ENCODE results near the gene SLC14A1.
A peak's percentile ranks its signal among the peaks of the same experiment; 100 is the strongest.

The SLC14A1 gene

GRCh38 chr18:45722899-45723298, 1.1 kb upstream of the SLC14A1 start:
- DNase-seq (ENCODE audit: low spot score) = peak; percentile 19

GRCh38 chr18:45724601-45725000, 620 bp downstream of the SLC14A1 start:
- DNase-seq (ENCODE audit: low spot score) = no peak

GRCh38 chr18:45725336-45725735, 1.4 kb downstream of the SLC14A1 start:
- no peak for DNase-seq (ENCODE audit: low spot score)

- no peak for DNase-seq (ENCODE audit: low spot score)
Measured at GRCh38 chr18:45726603-45727002, 2.6 kb downstream of the SLC14A1 start.

- DNase-seq (ENCODE audit: low spot score) = no peak
Measured at GRCh38 chr18:45727068-45727467, 3.1 kb downstream of the SLC14A1 start.

- DNase-seq (ENCODE audit: low spot score) = no peak
Measured at GRCh38 chr18:45728336-45729010, 4.5 kb downstream of the SLC14A1 start.

- DNase-seq (ENCODE audit: low spot score) = no peak
Measured at GRCh38 chr18:45730832-45731575, 7.0 kb downstream of the SLC14A1 start.

- DNase-seq (ENCODE audit: low spot score) = no peak
Measured at GRCh38 chr18:45731716-45732115, 7.7 kb downstream of the SLC14A1 start.

- DNase-seq (ENCODE audit: low spot score) = no peak
Measured at GRCh38 chr18:45733535-45733934, 9.6 kb downstream of the SLC14A1 start.

- no peak for DNase-seq (ENCODE audit: low spot score)
Measured at GRCh38 chr18:45734505-45734904, 10.5 kb downstream of the SLC14A1 start.

- no peak for DNase-seq (ENCODE audit: low spot score)
Measured at GRCh38 chr18:45734944-45735343, 11.0 kb downstream of the SLC14A1 start.

- no peak for DNase-seq (ENCODE audit: low spot score)
Measured at GRCh38 chr18:45738660-45739059, 14.7 kb downstream of the SLC14A1 start.

- no peak for DNase-seq (ENCODE audit: low spot score)
Measured at GRCh38 chr18:45739268-45739667, 15.3 kb downstream of the SLC14A1 start.

GRCh38 chr18:45739848-45740247, 15.9 kb downstream of the SLC14A1 start:
- DNase-seq (ENCODE audit: low spot score) = no peak

GRCh38 chr18:45741056-45741455, 17.1 kb downstream of the SLC14A1 start:
- DNase-seq (ENCODE audit: low spot score) = no peak

- no peak for DNase-seq (ENCODE audit: low spot score)
Measured at GRCh38 chr18:45745817-45746461, 22.0 kb downstream of the SLC14A1 start.

GRCh38 chr18:45748501-45748900, 24.5 kb downstream of the SLC14A1 start:
- no peak for DNase-seq (ENCODE audit: low spot score)

- DNase-seq (ENCODE audit: low spot score) = no peak
Measured at GRCh38 chr18:45749918-45750689, 26.1 kb downstream of the SLC14A1 start.

GRCh38 chr18:45751766-45752165, 27.8 kb downstream of the SLC14A1 start:
- DNase-seq (ENCODE audit: low spot score) = no peak

- DNase-seq (ENCODE audit: low spot score) = no peak
Measured at GRCh38 chr18:45752681-45753080, 28.7 kb downstream of the SLC14A1 start.

- no peak for DNase-seq (ENCODE audit: low spot score)
Measured at GRCh38 chr18:45753286-45753685, 29.3 kb downstream of the SLC14A1 start.

- peak; percentile 21 for DNase-seq (ENCODE audit: low spot score)
Measured at GRCh38 chr18:45755934-45756333, 32.0 kb downstream of the SLC14A1 start.
